GM18520 (cell line): ENCODE results near the gene MBLAC1.

Source experiments
- ATAC-seq: cut with Tn5 transposase; IDR thresholded peaks from one replicate; pipeline ENCODE4 v1.9.1; 2021; ENCODE audit not compliant: unreplicated experiment

MBLAC1 gene

GRCh38 chr7:100126931-100127865 is at the start of gene MBLAC1:
Gene MBLAC1, plus strand, starts transcription at chr7:100126967. Its CDS starts 429 bp downstream, at chr7:100127396.
- no peak for ATAC-seq

GRCh38 chr7:100077205-100077604 is 49.6 kb upstream of the MBLAC1 start:
- no peak for ATAC-seq

GRCh38 chr7:100079024-100079560 is 47.7 kb upstream of the MBLAC1 start:
- ATAC-seq, result no peak

- no peak for ATAC-seq
These were observed 45.7 kb upstream of the MBLAC1 start for GRCh38 chr7:100080907-100081534.

- ATAC-seq, result peak; percentile 83
These were observed 45.1 kb upstream of the MBLAC1 start, which contains the start of gene ZNF3 for GRCh38 chr7:100081535-100082102. Gene ZNF3, minus strand, starts transcription at chr7:100081723. Its CDS starts 4,366 bp downstream, at chr7:100077357.

- ATAC-seq, result no peak
These were observed 43.8 kb upstream of the MBLAC1 start for GRCh38 chr7:100082978-100083377.

- no peak for ATAC-seq
These were observed 41.3 kb upstream of the MBLAC1 start for GRCh38 chr7:100085515-100085914.

- ATAC-seq, result no peak
These were observed 39.6 kb upstream of the MBLAC1 start for GRCh38 chr7:100087055-100087750.

GRCh38 chr7:100088095-100088620 is 38.6 kb upstream of the MBLAC1 start:
- ATAC-seq, result no peak

- ATAC-seq, result no peak
These were observed 37.9 kb upstream of the MBLAC1 start, which contains the start of gene COPS6 for GRCh38 chr7:100088621-100089457. Gene COPS6, plus strand, starts transcription at chr7:100088969. Its CDS starts 22 bp downstream, at chr7:100088991.

- ATAC-seq, result no peak
These were observed 37.1 kb upstream of the MBLAC1 start for GRCh38 chr7:100089458-100090196.

- no peak for ATAC-seq
These were observed 36.0 kb upstream of the MBLAC1 start for GRCh38 chr7:100090527-100091410.

- ATAC-seq, result no peak
These were observed 35.2 kb upstream of the MBLAC1 start for GRCh38 chr7:100091411-100092181.

GRCh38 chr7:100093054-100093453 is 33.7 kb upstream of the MBLAC1 start:
- no peak for ATAC-seq

- no peak for ATAC-seq
These were observed 33.3 kb upstream of the MBLAC1 start for GRCh38 chr7:100093498-100093897.

GRCh38 chr7:100093925-100094486 is 32.8 kb upstream of the MBLAC1 start:
- ATAC-seq, result no peak

GRCh38 chr7:100095289-100095688 is 31.5 kb upstream of the MBLAC1 start:
- no peak for ATAC-seq
